ACC112 (cell line): ENCODE results near the gene MTFP1.
"Not testable (repeated sequence)": the region's sequence is repeated elsewhere in the genome, so short reads cannot be mapped to it uniquely, and the experiment has no call there.

Source experiments
- H2AFZ ChIP-seq: fragments of 200-600 bp; sonication (generic); one replicate; pipeline ENCODE4 v1.6.0; 2017; ENCODE audit warnings: antibody characterized with exemption, low read length; ENCODE audit not compliant: unreplicated experiment
- H3K27ac ChIP-seq: fragments of 200-600 bp; sonication (generic); 2 replicates; pipeline ENCODE4 v1.5.1; 2014; ENCODE audit warnings: low read depth, mild to moderate bottlenecking, antibody characterized with exemption, low read length, moderate library complexity
- H3K27me3 ChIP-seq: fragments of 200-600 bp; sonication (generic); 2 replicates; pipeline ENCODE4 v1.6.1; 2014; ENCODE audit warnings: mild to moderate bottlenecking, antibody characterized with exemption, low read length, moderate library complexity, mixed read lengths; ENCODE audit not compliant: insufficient read depth
- H3K36me3 ChIP-seq: fragments of 200-600 bp; sonication (generic); 2 replicates; pipeline ENCODE4 v1.6.1; 2016; ENCODE audit warnings: mild to moderate bottlenecking, antibody characterized with exemption, low read length, moderate library complexity, mixed read lengths; ENCODE audit not compliant: insufficient read depth
- H3K4me1 ChIP-seq: fragments of 200-600 bp; sonication (generic); one replicate; pipeline ENCODE4 v1.6.1; 2016; ENCODE audit warnings: low read length, mixed read lengths; ENCODE audit not compliant: insufficient read depth, unreplicated experiment, control insufficient read depth
- H3K4me3 ChIP-seq: fragments of 200-600 bp; sonication (generic); 2 replicates; pipeline ENCODE4 v1.5.1; 2014; ENCODE audit warnings: mild to moderate bottlenecking, low read depth, low read length
- H3K79me2 ChIP-seq: fragments of 200-600 bp; sonication (generic); one replicate; pipeline ENCODE4 v1.6.0; 2016; ENCODE audit warnings: low read length; ENCODE audit not compliant: control insufficient read depth, unreplicated experiment, insufficient read depth

The MTFP1 gene

GRCh38 chr22:30393322-30393680 is 32.3 kb upstream of the MTFP1 start:
- H3K4me1 ChIP-seq, result peaks cover 7% of the 10 kb centered on the region
- no peak overlapping the region for H3K4me3 ChIP-seq
- H3K27ac ChIP-seq, result no peak overlapping the region
- H3K27me3 ChIP-seq, result no peaks in the 10 kb centered on the region
- no peak overlapping the region for H2AFZ ChIP-seq
- H3K79me2 ChIP-seq, result peaks cover 20% of the 10 kb centered on the region
- no peaks in the 10 kb centered on the region for H3K36me3 ChIP-seq

GRCh38 chr22:30393885-30394284 is 31.7 kb upstream of the MTFP1 start:
- H3K79me2 ChIP-seq, result peaks cover 26% of the 10 kb centered on the region
- no peak overlapping the region for H3K4me3 ChIP-seq
- no peak overlapping the region for H3K27ac ChIP-seq
- H3K27me3 ChIP-seq, result no peaks in the 10 kb centered on the region
- no peaks in the 10 kb centered on the region for H3K36me3 ChIP-seq
- peaks cover 11% of the 10 kb centered on the region for H3K4me1 ChIP-seq
- H2AFZ ChIP-seq, result no peak overlapping the region

GRCh38 chr22:30396871-30397655 is 28.5 kb upstream of the MTFP1 start, which contains the start of gene SEC14L2:
Gene SEC14L2 (plus strand): TSS chr22:30397018. CDS start chr22:30397117, 99 bp downstream.
- peak within 1 kb of the TSS; percentile 91 for H3K4me3 ChIP-seq

GRCh38 chr22:30397656-30398635 is 27.6 kb upstream of the MTFP1 start:
- H3K27me3 ChIP-seq, result no peaks in the 10 kb centered on the region
- peaks cover 48% of the 10 kb centered on the region for H3K79me2 ChIP-seq
- H3K4me3 ChIP-seq, result peak overlapping the region; percentile 91
- no peak overlapping the region for H2AFZ ChIP-seq
- H3K4me1 ChIP-seq, result peaks cover 22% of the 10 kb centered on the region
- peak overlapping the region; percentile 37 for H3K27ac ChIP-seq
- no peaks in the 10 kb centered on the region for H3K36me3 ChIP-seq

More at GRCh38 chr22:30396871-30397655, 28.5 kb upstream of the MTFP1 start, which contains the start of gene SEC14L2:
- Histone ChIP-seq H3K79me2 (peaks cover 42% of the 10 kb centered on the region), H2AFZ (peak within 1 kb of the TSS; percentile 11), H3K27me3 (no peaks in the 10 kb centered on the region), H3K4me1 (peaks cover 21% of the 10 kb centered on the region), H3K36me3 (no peaks in the 10 kb centered on the region), H3K27ac (peak within 1 kb of the TSS; percentile 37)

- Histone ChIP-seq H3K4me3 (peak overlapping the region; percentile 91), H3K4me1 (peaks cover 22% of the 10 kb centered on the region), H3K27me3 (no peaks in the 10 kb centered on the region), H2AFZ (no peak overlapping the region), H3K36me3 (no peaks in the 10 kb centered on the region), H3K79me2 (peaks cover 48% of the 10 kb centered on the region), H3K27ac (peak overlapping the region; percentile 37; the same call in 1 of the 2 replicates)
These were observed 26.6 kb upstream of the MTFP1 start for GRCh38 chr22:30398685-30399680.

GRCh38 chr22:30399718-30400117 is 25.9 kb upstream of the MTFP1 start:
- H3K4me1 ChIP-seq, result peaks cover 22% of the 10 kb centered on the region

GRCh38 chr22:30400159-30400558 is 25.4 kb upstream of the MTFP1 start:
- no peaks in the 10 kb centered on the region for H3K27me3 ChIP-seq
- H3K4me3 ChIP-seq, result no peak overlapping the region
- H3K27ac ChIP-seq, result no peak overlapping the region
- no peak overlapping the region for H2AFZ ChIP-seq
- no peaks in the 10 kb centered on the region for H3K36me3 ChIP-seq
- peaks cover 25% of the 10 kb centered on the region for H3K4me1 ChIP-seq
- H3K79me2 ChIP-seq, result peaks cover 50% of the 10 kb centered on the region

More at GRCh38 chr22:30399718-30400117, 25.9 kb upstream of the MTFP1 start:
- peaks cover 50% of the 10 kb centered on the region for H3K79me2 ChIP-seq
- H3K27ac ChIP-seq, result no peak overlapping the region
- H3K4me3 ChIP-seq, result 0 out of 2 replicates have a peak overlapping the region, but pooled peaks have one; percentile 45
- H3K36me3 ChIP-seq, result no peaks in the 10 kb centered on the region
- no peaks in the 10 kb centered on the region for H3K27me3 ChIP-seq
- H2AFZ ChIP-seq, result no peak overlapping the region

GRCh38 chr22:30401024-30401423 is 24.5 kb upstream of the MTFP1 start:
- H3K27ac ChIP-seq, result not testable (repeated sequence)

DNA sequence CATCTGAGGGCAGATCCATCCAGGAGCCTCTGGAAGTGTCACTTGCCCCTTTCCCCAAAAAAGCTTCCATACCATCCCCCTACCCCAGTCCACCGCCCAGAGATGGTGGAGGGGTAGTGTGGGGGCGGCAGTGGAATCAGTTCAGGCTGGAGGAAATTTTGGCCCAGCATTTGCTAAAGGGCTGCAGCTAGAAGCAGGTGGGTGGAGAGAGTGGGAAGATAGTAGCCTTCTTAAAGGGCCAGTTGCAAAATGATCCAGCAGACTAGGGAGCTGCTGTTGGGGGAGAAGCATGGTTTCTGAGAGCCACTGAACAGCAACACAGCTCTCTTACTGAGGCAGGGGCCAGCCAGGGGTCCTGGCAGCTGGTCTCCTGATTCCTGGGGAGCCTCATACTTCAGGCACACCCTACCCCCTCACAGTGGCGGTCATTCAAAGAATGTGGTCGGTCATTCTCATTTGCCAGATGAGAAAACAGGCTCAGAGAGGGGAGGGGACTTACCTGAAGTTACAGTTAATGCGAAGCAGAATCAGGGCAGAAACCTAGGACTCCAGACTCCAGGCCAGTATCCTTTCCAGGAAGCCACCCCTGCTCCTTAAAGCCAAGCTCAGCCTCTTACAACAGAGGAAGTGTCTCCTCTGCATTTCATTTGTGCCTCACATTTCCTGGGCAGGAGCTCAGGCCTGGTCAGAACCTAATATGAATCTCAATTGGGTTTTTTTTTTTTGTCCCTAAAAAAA is 23.4 kb upstream of the MTFP1 start:
- no peaks in the 10 kb centered on the region for H3K27me3 ChIP-seq
- H3K4me3 ChIP-seq, result no peak overlapping the region
- peaks cover 49% of the 10 kb centered on the region for H3K79me2 ChIP-seq
- H3K4me1 ChIP-seq, result peaks cover 27% of the 10 kb centered on the region
- H3K36me3 ChIP-seq, result peaks cover 3% of the 10 kb centered on the region; the same call in 1 of the 2 replicates
- H2AFZ ChIP-seq, result no peak overlapping the region
- H3K27ac ChIP-seq, result no peak overlapping the region

More at GRCh38 chr22:30401024-30401423, 24.5 kb upstream of the MTFP1 start:
- not testable (repeated sequence) for H2AFZ ChIP-seq, H3K36me3 ChIP-seq, H3K4me3 ChIP-seq, H3K27me3 ChIP-seq
- H3K79me2 ChIP-seq, result peaks cover 54% of the 10 kb centered on the region
- H3K4me1 ChIP-seq, result peaks cover 27% of the 10 kb centered on the region
